HG03469 (cell line): ENCODE results near the gene CC2D2A.
"Not testable (repeated sequence)": the region's sequence is repeated elsewhere in the genome, so short reads cannot be mapped to it uniquely, and the experiment has no call there.

ENCODE experiments used
- ATAC-seq: cut with Tn5 transposase; IDR thresholded peaks from one replicate; pipeline ENCODE4 v1.9.1; 2021; ENCODE audit warnings: mild to moderate bottlenecking, moderate library complexity, moderate number of reproducible peaks; ENCODE audit not compliant: unreplicated experiment

CC2D2A gene

DNA sequence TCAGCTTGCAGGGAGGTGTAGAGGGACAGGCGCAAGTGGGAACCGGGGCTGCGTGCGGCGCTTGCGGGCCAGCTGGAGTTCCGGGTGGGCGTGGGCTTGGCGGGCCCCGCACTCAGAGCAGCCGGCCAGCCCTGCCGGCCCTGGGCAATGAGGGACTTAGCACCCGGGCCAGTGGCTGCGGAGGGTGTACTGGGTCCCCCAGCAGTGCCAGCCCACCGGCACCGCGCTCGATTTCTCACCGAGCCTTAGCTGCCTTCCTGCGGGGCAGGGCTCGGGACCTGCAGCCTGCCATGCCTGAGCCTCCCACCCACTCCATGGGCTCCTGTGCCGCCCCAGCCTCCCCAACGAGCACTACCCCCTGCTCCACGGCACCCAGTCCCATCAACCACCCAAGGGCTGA, 145.2 kb downstream of the CC2D2A start:
- ATAC-seq: not testable (repeated sequence)

DNA sequence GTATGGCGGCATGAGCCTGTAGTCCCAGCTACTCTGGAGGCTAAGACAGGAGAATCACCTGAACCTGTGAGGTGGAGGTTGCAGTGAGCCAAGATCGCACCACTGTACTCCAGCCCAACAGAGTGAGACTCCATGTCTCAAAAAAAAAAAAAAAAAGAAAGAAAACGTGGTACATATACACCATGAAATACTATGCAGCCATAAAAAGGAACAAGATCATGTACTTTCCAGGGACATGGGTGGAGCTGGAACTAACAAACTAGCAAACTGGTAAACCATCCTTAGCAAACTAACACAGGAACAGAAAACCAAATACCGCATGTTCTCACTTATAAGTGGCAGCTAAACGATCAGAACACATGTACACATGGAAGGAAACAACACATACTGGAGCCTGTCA, 147.7 kb downstream of the CC2D2A start:
- not testable (repeated sequence) for ATAC-seq

DNA sequence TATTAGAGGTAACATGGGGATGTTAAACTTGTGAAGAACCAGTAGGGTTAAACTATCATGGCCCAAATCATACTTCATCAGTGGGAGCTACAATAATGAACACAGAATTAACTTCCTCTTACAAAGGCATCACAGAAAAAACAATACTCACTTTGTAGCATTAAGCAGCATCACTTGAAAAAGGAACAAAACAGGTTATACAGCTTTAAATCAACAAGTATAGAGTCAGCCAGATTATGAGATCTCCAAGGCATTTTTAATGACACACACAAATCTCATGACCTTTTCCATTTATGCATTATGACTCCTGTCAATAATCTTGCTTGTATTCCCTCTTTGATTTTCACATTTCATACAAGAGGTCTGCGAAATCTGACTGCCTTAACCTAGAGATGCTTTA, 167.1 kb downstream of the CC2D2A start:
- ATAC-seq: no peak

DNA sequence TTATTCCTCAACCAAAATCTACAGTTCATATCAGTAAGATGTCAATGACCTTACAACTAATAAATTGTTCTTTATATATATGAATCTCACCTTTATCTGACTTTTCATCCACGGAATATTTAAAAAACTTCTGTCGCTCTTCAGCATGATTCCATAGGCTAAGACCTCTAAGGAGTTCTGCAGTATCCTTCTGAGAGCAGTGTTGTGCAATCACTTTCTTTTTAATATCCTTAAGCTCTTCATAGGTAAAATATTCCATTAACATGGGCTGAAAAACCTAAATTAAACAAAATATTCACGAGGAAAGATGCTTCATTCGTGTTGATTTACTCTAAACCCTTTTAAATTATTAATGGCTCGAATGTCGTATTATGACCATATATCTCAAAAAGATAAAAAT, 168.7 kb downstream of the CC2D2A start:
- ATAC-seq: no peak

DNA sequence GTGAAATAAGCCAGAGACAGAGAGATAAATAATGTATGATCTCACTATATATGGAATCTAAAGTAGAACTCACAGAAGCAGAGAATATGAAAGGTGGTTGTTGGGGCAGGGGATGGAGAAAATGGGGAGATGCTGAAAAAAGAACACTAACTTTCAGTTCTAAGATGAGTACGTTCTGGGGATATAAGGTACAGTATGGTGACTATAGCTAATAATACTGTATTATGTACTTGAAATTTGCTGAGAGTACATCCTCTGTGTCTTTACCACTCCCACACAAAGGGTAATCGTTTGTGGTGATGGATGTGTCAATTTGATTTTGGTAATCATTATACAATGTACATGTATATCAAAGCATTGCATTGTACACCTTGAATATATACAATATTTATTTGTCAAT, 178.9 kb downstream of the CC2D2A start:
- peak; percentile 43 for ATAC-seq

DNA sequence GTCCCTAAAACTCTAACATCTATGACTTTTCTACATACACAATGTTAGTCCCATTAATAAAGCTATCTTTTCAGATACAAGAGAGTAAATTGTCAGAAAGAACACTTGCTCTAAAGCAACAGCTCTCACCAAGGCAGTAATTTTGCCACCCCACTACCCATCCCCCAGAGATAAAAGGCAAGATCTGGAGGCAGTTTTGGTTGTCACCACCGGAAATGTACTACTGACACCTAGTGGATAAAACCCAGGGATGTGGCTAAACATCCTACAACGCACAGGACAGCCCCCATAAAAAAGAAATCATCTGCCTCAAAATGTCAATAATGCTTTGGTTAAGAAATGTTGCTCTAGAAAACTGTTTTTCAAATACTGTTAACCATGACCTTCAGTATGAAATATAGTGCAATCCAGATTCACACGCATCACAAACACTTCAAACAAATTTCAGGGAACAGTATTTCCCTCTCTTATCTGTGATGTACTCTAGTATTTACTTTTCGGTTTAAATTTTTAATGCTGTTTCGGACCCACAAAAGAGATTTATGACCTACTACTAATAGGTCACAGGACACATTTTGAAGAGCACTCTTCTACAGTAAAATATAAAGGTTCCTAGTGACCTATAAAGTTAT, 180.3 kb downstream of the CC2D2A start:
- no peak for ATAC-seq
